Sigmoid colon (tissue), 4 donors: ENCODE measurements around the gene COX5B.

Experiments used
- EP300 ChIP-seq, 4 donors: sonication (generic); formaldehyde crosslinking; IDR thresholded peaks; one replicate each; pipeline ENCODE4 v1.6.1; 2017; ENCODE audit warnings: antibody characterized with exemption in 4 of 4
- POLR2A ChIP-seq, 2 donors: fragments of 450-650 bp; IDR thresholded peaks; one replicate each; pipeline ENCODE4 v1.6.1; 2016; ENCODE audit warnings: antibody characterized with exemption in 2 of 2, mild to moderate bottlenecking in 2 of 2, moderate library complexity in 2 of 2
- POLR2AphosphoS5 ChIP-seq, 4 donors: sonication (generic); formaldehyde crosslinking; IDR thresholded peaks; one replicate each; pipeline ENCODE4 v1.6.1; 2017; ENCODE audit warnings: antibody characterized with exemption in 4 of 4
- TF ChIP-seq, protein P1 (sequence below), 4 experiments: fragments of 450-650 bp in 3 of 4; fragments of 200-600 bp in 1 of 4; IDR thresholded peaks; one replicate each; pipeline ENCODE4 v1.5.1; 2016 to 2019; ENCODE audit warnings: antibody characterized with exemption in 4 of 4, mild to moderate bottlenecking in 3 of 4, moderate library complexity in 2 of 4

DNA sequence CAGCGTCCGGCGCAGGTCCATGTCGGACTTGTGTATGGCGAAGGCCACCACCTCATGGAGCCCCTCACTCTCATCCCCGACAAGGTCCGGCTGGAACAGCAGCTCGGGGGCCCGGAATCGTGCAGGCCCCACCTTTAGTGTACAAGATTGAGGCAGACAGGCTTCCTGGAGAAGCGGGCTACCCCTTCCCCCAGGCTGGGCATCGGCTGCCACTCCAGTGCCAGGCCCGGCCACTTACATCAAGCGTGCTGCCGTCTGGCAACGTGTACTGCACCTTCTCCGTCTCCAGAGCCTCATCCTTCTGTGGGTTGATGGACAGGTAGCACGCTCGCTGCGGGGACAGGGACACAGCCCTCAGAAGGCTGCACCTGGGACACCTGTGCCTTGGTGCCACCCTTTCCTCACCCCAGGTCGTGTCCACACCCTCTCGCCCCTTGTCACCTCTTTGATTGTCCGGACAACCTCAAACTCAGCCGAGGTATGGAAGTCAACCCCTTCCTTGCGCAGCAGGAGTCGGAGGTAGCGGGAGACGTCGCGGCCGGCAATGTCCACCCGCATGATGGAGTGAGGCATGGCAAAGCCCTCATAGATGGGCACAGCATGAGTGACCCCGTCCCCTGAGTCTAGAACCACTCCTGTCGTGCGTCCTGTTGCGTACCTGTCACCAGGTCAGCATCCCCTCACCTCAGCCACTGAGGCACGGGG is 12.3 kb downstream of the COX5B start:
- TF ChIP-seq, protein P1, sequence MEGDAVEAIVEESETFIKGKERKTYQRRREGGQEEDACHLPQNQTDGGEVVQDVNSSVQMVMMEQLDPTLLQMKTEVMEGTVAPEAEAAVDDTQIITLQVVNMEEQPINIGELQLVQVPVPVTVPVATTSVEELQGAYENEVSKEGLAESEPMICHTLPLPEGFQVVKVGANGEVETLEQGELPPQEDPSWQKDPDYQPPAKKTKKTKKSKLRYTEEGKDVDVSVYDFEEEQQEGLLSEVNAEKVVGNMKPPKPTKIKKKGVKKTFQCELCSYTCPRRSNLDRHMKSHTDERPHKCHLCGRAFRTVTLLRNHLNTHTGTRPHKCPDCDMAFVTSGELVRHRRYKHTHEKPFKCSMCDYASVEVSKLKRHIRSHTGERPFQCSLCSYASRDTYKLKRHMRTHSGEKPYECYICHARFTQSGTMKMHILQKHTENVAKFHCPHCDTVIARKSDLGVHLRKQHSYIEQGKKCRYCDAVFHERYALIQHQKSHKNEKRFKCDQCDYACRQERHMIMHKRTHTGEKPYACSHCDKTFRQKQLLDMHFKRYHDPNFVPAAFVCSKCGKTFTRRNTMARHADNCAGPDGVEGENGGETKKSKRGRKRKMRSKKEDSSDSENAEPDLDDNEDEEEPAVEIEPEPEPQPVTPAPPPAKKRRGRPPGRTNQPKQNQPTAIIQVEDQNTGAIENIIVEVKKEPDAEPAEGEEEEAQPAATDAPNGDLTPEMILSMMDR (IDR thresholded peaks at IDR 0.05) = no peak
- TF ChIP-seq POLR2AphosphoS5 (IDR thresholded peaks at IDR 0.05) (no peak), POLR2A (IDR thresholded peaks at IDR 0.05) (no peak), EP300 (IDR thresholded peaks at IDR 0.05) (no peak)
